Neural cell (in vitro differentiated cells): Measurements from ENCODE around the gene RNLS.

Source experiments
- CTCF ChIP-seq: fragments of 450-650 bp; IDR thresholded peaks from 2 replicates; pipeline ENCODE4 v1.5.1; 2014; ENCODE audit warnings: antibody characterized with exemption, mild to moderate bottlenecking, moderate library complexity; ENCODE audit not compliant: poor library complexity, severe bottlenecking
- EP300 ChIP-seq: fragments of 450-650 bp; conservative IDR thresholded peaks from 2 replicates; pipeline ENCODE4 v1.6.1; 2014; ENCODE audit warnings: antibody characterized with exemption, mild to moderate bottlenecking, moderate library complexity; ENCODE audit not compliant: poor library complexity, severe bottlenecking
- EZH2 ChIP-seq: fragments of 200-600, 300-800 bp; shearing (Covaris generic), sonication (generic); IDR thresholded peaks from 2 replicates; pipeline ENCODE4 v1.6.1; 2014; ENCODE audit warnings: antibody characterized with exemption, low read length, borderline replicate concordance, mild to moderate bottlenecking; ENCODE audit not compliant: insufficient read depth, poor library complexity, severe bottlenecking
- MXI1 ChIP-seq: fragments of 450-650 bp; conservative IDR thresholded peaks from 2 replicates; pipeline ENCODE4 v1.6.1; 2014; ENCODE audit warnings: antibody characterized with exemption, mild to moderate bottlenecking; ENCODE audit not compliant: poor library complexity, severe bottlenecking
- POLR2AphosphoS5 ChIP-seq: IDR thresholded peaks from 2 replicates; pipeline ENCODE4 v1.6.1; 2012
- RAD21 ChIP-seq: fragments of 450-650 bp; conservative IDR thresholded peaks from 2 replicates; pipeline ENCODE4 v1.6.1; 2014; ENCODE audit warnings: antibody characterized with exemption, mild to moderate bottlenecking, moderate library complexity
- REST ChIP-seq: IDR thresholded peaks from 2 replicates; pipeline ENCODE4 v1.6.1; 2012; ENCODE audit warnings: borderline replicate concordance
- SMC3 ChIP-seq: fragments of 450-650 bp; conservative IDR thresholded peaks from 2 replicates; pipeline ENCODE4 v1.6.1; 2014; ENCODE audit warnings: antibody characterized with exemption, mild to moderate bottlenecking, moderate library complexity; ENCODE audit not compliant: poor library complexity
- TAF1 ChIP-seq: IDR thresholded peaks from 2 replicates; pipeline ENCODE4 v1.6.1; 2012; ENCODE audit warnings: low read depth

- TF ChIP-seq CTCF, result no peak
- TF ChIP-seq MXI1, result no peak
- TF ChIP-seq EP300, result no peak
- no peak for TF ChIP-seq EZH2
- no peak for TF ChIP-seq SMC3
- TF ChIP-seq POLR2AphosphoS5, result no peak
- no peak for TF ChIP-seq RAD21
- no peak for TF ChIP-seq TAF1
- TF ChIP-seq REST, result peak; percentile 36
These were observed 89.2 kb downstream of the RNLS start for GRCh38 chr10:88493691-88494483.
